Nephron progenitor cell (in vitro differentiated cells): ENCODE measurements around the gene PTPRF.

ENCODE experiments used
- DNase-seq: peaks from one replicate; pipeline ENCODE4 v3.0.0; 2021
- H3K27ac Mint-ChIP-seq: 2 replicates; pipeline ENCODE4 v1.8.0; 2021; ENCODE audit warnings: mild to moderate bottlenecking, moderate library complexity, mixed read lengths
- H3K27me3 Mint-ChIP-seq: 2 replicates; pipeline ENCODE4 v1.8.0; 2021; ENCODE audit warnings: mild to moderate bottlenecking, low read depth, mixed read lengths; ENCODE audit not compliant: poor library complexity
- H3K36me3 Mint-ChIP-seq: 2 replicates; pipeline ENCODE4 v1.8.0; 2021; ENCODE audit warnings: low read depth, mixed read lengths
- H3K4me1 Mint-ChIP-seq: 2 replicates; pipeline ENCODE4 v1.8.0; 2021; ENCODE audit warnings: mixed read lengths
- H3K4me3 Mint-ChIP-seq: 2 replicates; pipeline ENCODE4 v1.8.0; 2021; ENCODE audit warnings: mild to moderate bottlenecking, moderate library complexity, mixed read lengths
- H3K9me3 Mint-ChIP-seq: 2 replicates; pipeline ENCODE4 v1.8.0; 2021; ENCODE audit warnings: mild to moderate bottlenecking, moderate library complexity, mixed read lengths
- CTCF ChIP-seq: fragments of 200-600 bp; sonication (generic); IDR thresholded peaks from 2 replicates; pipeline ENCODE4 v1.5.0; 2021; ENCODE audit warnings: antibody characterized with exemption

Gene PTPRF

GRCh38 chr1:43619996-43620920 is 89.6 kb downstream of the PTPRF start:
- Mint-ChIP-seq H3K27ac (no peak overlapping the region), H3K4me3 (no peak overlapping the region)

DNA sequence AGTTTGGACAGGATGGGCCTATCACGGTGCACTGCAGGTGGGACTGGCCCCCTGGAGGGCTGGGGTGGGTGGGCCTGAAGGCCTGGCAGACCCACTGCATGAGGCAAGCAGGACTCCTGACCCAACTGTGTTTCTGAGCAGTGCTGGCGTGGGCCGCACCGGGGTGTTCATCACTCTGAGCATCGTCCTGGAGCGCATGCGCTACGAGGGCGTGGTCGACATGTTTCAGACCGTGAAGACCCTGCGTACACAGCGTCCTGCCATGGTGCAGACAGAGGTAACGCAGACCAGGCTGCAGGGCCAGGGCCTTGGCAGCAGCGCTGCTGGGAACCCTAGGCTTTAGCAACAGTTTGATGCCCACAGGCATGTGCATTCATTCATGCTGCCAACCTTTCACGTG is 90.3 kb downstream of the PTPRF start:
- no peaks in the 10 kb centered on the region for H3K9me3 Mint-ChIP-seq
- H3K36me3 Mint-ChIP-seq = peaks cover 44% of the 10 kb centered on the region
- peaks cover 3% of the 10 kb centered on the region for H3K27me3 Mint-ChIP-seq
- no peak overlapping the region for H3K4me3 Mint-ChIP-seq
- H3K27ac Mint-ChIP-seq = peak overlapping the region; percentile 96
- no peak for TF ChIP-seq CTCF
- H3K4me1 Mint-ChIP-seq = peaks cover 16% of the 10 kb centered on the region
- no peak for DNase-seq

More at GRCh38 chr1:43619996-43620920, 89.6 kb downstream of the PTPRF start:
- DNase-seq = no peak
- TF ChIP-seq CTCF = no peak
- Mint-ChIP-seq H3K4me1 (peaks cover 16% of the 10 kb centered on the region), H3K36me3 (peaks cover 48% of the 10 kb centered on the region), H3K9me3 (no peaks in the 10 kb centered on the region), H3K27me3 (peaks cover 3% of the 10 kb centered on the region)

- Mint-ChIP-seq H3K36me3 (peaks cover 40% of the 10 kb centered on the region), H3K27ac (peak overlapping the region; percentile 96), H3K27me3 (peaks cover 3% of the 10 kb centered on the region), H3K4me3 (no peak overlapping the region), H3K9me3 (no peaks in the 10 kb centered on the region), H3K4me1 (peaks cover 16% of the 10 kb centered on the region)
- TF ChIP-seq CTCF = no peak
- DNase-seq = no peak
Measured at GRCh38 chr1:43621386-43621785, 90.7 kb downstream of the PTPRF start.

DNA sequence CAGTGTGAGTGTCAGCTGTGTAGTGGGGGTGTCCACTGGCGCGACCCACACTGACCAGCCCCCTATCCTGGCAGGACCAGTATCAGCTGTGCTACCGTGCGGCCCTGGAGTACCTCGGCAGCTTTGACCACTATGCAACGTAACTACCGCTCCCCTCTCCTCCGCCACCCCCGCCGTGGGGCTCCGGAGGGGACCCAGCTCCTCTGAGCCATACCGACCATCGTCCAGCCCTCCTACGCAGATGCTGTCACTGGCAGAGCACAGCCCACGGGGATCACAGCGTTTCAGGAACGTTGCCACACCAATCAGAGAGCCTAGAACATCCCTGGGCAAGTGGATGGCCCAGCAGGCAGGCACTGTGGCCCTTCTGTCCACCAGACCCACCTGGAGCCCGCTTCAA is 91.2 kb downstream of the PTPRF start:
- H3K9me3 Mint-ChIP-seq = no peaks in the 10 kb centered on the region
- no peak for TF ChIP-seq CTCF
- H3K27me3 Mint-ChIP-seq = no peaks in the 10 kb centered on the region
- H3K4me3 Mint-ChIP-seq = no peak overlapping the region
- peak overlapping the region; percentile 95 for H3K27ac Mint-ChIP-seq
- H3K36me3 Mint-ChIP-seq = peaks cover 36% of the 10 kb centered on the region
- DNase-seq = no peak
- H3K4me1 Mint-ChIP-seq = peaks cover 21% of the 10 kb centered on the region

GRCh38 chr1:43622471-43622870 is 91.8 kb downstream of the PTPRF start:
- no peak for DNase-seq
- Mint-ChIP-seq H3K27ac (peak overlapping the region; percentile 95), H3K27me3 (no peaks in the 10 kb centered on the region), H3K9me3 (no peaks in the 10 kb centered on the region), H3K4me3 (peak overlapping the region; percentile 58), H3K4me1 (peaks cover 25% of the 10 kb centered on the region), H3K36me3 (peaks cover 35% of the 10 kb centered on the region)
- TF ChIP-seq CTCF = no peak
